BJ (cell line): ENCODE data around the gene LDLRAD3. TPM values are rescaled to one million over a fixed set of nuclear protein-coding genes. Genes with fewer than 3 reads are reported as not detected.

Experiments used
- CTCF ChIA-PET: fragments of 350-600 bp; formaldehyde crosslinking; extraction: SDS; loops from one replicate; lab custom pipeline; 2021; ENCODE audit warnings: antibody characterized with exemption, inconsistent platforms; lab: Yijun Ruan, JAX
- POLR2A ChIA-PET: fragments of 300-600 bp; sonication (Branson Sonifier 250); formaldehyde crosslinking; extraction: SDS; loops from one replicate; lab custom pipeline; 2021; ENCODE audit warnings: antibody characterized with exemption; lab: Charles Lee
- DNase-seq: peaks from one replicate; pipeline ENCODE4 v3.0.0-alpha.2; 2011; ENCODE audit warnings: low read depth
- H3K27me3 ChIP-seq: 2 replicates; pipeline ENCODE4 v1.6.0; 2011; ENCODE audit warnings: low read length; ENCODE audit not compliant: control insufficient read depth, insufficient read depth
- H3K36me3 ChIP-seq: 2 replicates; pipeline ENCODE4 v1.5.1; 2011; ENCODE audit warnings: low read length; ENCODE audit not compliant: control insufficient read depth, insufficient read depth
- H3K4me3 ChIP-seq: 2 replicates; pipeline ENCODE4 v1.5.1; 2011; ENCODE audit warnings: low read depth, mild to moderate bottlenecking, control low read depth, low read length
- polyA plus RNA-seq: library from polyadenylated mRNA; depleted of rRNA; stranded (reverse); fragments of >200 nt; gene quantifications from 2 replicates; pipeline ENCODE4 v1.2.3, GENCODE V29; 2011
- TF ChIP-seq, protein P1 (sequence below): IDR thresholded peaks from 2 replicates; pipeline ENCODE4 v1.5.1; 2011; ENCODE audit warnings: low read depth, mild to moderate bottlenecking, control low read depth, inconsistent platforms, low read length, moderate library complexity; ENCODE audit not compliant: insufficient read depth

LDLRAD3 gene
- polyA plus RNA-seq, 1 experiment: 3.5 TPM

DNA sequence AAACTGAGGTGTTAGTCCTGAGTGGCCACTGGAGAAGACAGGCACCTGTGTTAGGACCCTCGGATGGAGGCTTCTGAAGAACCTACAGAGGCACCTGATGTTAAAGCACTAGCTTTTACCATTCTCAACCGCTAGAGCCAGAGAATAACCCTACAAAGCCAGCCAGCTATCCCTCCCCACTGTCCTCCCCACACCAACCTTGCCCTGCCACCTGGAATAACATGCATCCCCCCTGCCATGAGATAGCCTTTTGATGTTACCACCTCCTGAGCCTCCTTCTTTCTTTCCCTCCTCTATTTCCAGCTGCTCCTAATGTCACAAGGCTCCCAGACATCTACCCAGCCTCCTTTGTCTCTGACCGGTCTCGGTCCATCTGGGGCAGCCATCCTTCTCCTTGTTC lies 317.2 kb downstream of the LDLRAD3 start:
- Histone ChIP-seq H3K36me3 (no peaks in the 10 kb centered on the region), H3K27me3 (peaks cover 2% of the 10 kb centered on the region), H3K4me3 (no peak overlapping the region)
- POLR2A ChIA-PET: no interaction called here
- TF ChIP-seq, protein P1, sequence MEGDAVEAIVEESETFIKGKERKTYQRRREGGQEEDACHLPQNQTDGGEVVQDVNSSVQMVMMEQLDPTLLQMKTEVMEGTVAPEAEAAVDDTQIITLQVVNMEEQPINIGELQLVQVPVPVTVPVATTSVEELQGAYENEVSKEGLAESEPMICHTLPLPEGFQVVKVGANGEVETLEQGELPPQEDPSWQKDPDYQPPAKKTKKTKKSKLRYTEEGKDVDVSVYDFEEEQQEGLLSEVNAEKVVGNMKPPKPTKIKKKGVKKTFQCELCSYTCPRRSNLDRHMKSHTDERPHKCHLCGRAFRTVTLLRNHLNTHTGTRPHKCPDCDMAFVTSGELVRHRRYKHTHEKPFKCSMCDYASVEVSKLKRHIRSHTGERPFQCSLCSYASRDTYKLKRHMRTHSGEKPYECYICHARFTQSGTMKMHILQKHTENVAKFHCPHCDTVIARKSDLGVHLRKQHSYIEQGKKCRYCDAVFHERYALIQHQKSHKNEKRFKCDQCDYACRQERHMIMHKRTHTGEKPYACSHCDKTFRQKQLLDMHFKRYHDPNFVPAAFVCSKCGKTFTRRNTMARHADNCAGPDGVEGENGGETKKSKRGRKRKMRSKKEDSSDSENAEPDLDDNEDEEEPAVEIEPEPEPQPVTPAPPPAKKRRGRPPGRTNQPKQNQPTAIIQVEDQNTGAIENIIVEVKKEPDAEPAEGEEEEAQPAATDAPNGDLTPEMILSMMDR: no peak
- DNase-seq: no peak
- CTCF ChIA-PET: interaction anchor here (1.0 to 1.5 kb wide), 6 partner anchors 12 to 642 kb away, joined by 3 to 5 read pairs (median 4); no protein-coding TSS in a partner anchor

DNA sequence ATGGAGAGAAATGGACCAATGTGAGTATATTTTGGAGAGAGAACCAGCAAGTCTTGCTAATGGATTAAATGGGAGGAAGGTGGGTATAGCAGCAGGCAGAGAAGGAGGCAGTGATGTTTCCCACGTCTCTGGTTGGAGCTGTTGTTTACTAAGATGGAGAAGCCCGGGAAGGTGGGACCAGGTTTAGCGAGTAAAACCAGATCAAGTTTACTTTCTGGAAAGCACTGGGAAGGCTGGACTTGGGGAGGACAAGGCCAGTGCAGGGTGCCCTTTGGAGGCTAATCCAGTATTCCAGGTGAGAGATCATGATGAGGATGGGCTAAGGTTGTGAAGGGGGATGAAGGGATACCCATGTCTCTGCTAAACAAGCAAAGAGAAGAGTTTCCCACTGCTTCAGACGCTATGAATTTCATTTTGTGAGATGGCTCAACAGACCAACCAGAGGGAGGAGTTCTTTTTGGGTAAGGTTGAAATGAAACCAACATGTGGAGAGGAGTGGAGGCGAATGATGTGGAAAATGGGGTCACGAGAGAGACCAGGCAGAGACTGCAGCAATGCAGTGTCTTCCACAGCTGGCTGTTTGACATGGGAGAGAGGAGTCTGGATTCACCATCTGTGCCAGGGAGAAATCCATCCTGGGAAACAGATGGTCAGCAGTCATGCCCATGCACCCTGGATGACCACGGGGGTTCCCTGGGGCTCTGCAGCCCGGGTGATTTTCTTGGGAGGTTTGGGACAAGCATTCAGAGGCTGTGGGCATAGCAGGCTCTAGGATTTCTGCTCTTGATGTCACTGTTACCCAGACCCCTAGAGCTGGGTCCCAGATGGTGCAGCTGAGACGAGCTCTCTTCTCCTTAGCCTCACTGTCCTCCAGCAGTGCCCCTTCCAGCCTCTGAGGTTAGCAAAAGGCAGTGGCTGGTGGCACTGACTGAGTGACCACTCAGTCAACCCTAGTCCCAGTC lies 320.4 kb downstream of the LDLRAD3 start:
- POLR2A ChIA-PET: no interaction called here
- DNase-seq: no peak
- CTCF ChIA-PET: interaction anchor here (1.1 to 6.7 kb wide), 6 partner anchors 132 to 777 kb away, joined by 3 to 31 read pairs (median 4); no protein-coding TSS in a partner anchor
- TF ChIP-seq, protein P1: no peak
- Histone ChIP-seq H3K36me3 (no peaks in the 10 kb centered on the region), H3K27me3 (peaks cover 2% of the 10 kb centered on the region), H3K4me3 (no peak overlapping the region)

DNA sequence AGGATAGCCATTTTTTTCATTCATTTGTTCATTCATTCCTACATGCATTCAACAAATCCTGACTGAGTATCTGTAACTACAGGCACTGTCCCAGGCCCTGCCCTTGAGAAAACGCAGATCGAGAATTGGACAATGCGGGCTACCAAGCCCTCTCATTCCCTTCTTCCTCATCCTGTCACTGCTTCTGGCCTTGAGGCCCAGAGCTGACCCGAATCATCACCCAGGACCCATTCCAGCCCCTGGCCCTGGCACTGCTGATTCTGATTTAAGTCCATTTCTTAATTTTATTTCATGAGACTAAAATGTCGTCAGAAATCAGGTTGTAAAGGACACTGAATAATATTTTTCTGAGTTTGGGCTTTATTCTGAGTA lies 321.1 kb downstream of the LDLRAD3 start:
- H3K36me3 ChIP-seq: no peaks in the 10 kb centered on the region
- ChIA-PET POLR2A (no interaction called here), CTCF (interaction anchor here (0.7 to 6.7 kb wide), 13 partner anchors 10 to 780 kb away, joined by 3 to 31 read pairs (median 5); no protein-coding TSS in a partner anchor)
- DNase-seq: no peak
- no peak overlapping the region for H3K4me3 ChIP-seq
- H3K27me3 ChIP-seq: peaks cover 2% of the 10 kb centered on the region
- TF ChIP-seq, protein P1: no peak

DNA sequence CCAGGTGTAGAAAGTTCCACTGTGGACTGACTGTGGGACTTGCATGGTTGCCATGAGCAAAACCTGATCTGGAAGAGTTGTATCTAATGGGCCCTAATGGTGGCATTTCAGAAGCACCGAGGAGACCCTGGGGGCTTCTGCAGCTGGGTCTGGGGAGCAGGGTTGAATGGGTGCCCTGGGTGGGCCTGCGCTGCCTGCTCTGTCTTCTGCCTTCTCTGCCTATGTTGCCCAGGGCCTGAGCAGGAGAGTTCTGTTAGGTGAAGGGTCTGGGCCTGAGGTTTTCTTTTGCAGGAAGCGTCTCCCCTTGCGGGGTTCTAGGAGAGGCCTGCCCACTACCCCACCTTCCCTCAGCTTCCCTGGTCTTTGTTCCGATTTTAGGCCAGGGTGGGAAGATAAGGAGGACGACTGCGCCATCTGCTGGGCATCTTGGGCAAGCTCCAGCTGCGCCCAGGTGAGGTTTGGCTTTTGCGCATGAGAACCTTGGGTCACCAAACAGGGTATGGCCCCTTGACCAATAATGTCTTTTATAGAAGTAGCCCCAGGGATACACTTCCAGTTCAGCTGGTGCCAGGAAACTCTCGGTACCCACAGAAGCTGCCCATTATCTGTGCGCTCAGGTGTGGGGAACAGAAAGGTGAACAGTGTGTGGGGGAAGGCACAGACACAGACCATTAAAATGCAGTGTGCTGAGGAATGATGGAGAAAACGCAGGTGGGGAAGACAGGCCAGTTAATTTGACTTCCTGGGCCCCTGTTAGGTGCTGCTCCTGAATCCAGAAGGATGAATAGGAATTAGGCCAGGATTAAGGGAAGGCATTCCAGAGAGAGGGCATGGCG lies 322.1 kb downstream of the LDLRAD3 start:
- TF ChIP-seq, protein P1: peak; percentile 87
- Histone ChIP-seq H3K4me3 (no peak overlapping the region), H3K36me3 (no peaks in the 10 kb centered on the region), H3K27me3 (peaks cover 2% of the 10 kb centered on the region; the same call in 1 of the 2 replicates)
- POLR2A ChIA-PET: no interaction called here
- DNase-seq: no peak
- CTCF ChIA-PET: interaction anchor here (0.6 to 6.7 kb wide), 34 partner anchors 8 to 799 kb away, joined by 3 to 31 read pairs (median 4); no protein-coding TSS in a partner anchor
